IPS-20b (cell line): Measurements from ENCODE around the gene GAMT.

ENCODE experiments used
- H3K27ac ChIP-seq: one replicate; pipeline ENCODE4 v1.5.1; 2013; ENCODE audit warnings: low read length
- H3K27me3 ChIP-seq: 2 replicates; pipeline ENCODE4 v1.6.1; 2013; ENCODE audit warnings: mild to moderate bottlenecking, low read length, inconsistent platforms; ENCODE audit not compliant: insufficient read depth
- H3K36me3 ChIP-seq: 2 replicates; pipeline ENCODE4 v1.6.1; 2013; ENCODE audit warnings: low read depth, mild to moderate bottlenecking, inconsistent platforms, low read length, moderate library complexity; ENCODE audit not compliant: insufficient read depth
- H3K4me1 ChIP-seq: 2 replicates; pipeline ENCODE4 v1.6.1; 2013; ENCODE audit warnings: mild to moderate bottlenecking, control low read depth, inconsistent platforms, low read length, moderate library complexity; ENCODE audit not compliant: insufficient read depth
- H3K4me3 ChIP-seq: 2 replicates; pipeline ENCODE4 v1.5.1; 2013; ENCODE audit warnings: mild to moderate bottlenecking, low read length, inconsistent platforms
- H3K9ac ChIP-seq: 2 replicates; pipeline ENCODE4 v1.6.1; 2013; ENCODE audit warnings: low read depth, mild to moderate bottlenecking, inconsistent platforms, low read length, moderate library complexity
- H3K9me3 ChIP-seq: 2 replicates; pipeline ENCODE4 v1.6.1; 2013; ENCODE audit warnings: mild to moderate bottlenecking, low read depth, low read length, inconsistent platforms; ENCODE audit not compliant: insufficient read depth

Gene GAMT

DNA sequence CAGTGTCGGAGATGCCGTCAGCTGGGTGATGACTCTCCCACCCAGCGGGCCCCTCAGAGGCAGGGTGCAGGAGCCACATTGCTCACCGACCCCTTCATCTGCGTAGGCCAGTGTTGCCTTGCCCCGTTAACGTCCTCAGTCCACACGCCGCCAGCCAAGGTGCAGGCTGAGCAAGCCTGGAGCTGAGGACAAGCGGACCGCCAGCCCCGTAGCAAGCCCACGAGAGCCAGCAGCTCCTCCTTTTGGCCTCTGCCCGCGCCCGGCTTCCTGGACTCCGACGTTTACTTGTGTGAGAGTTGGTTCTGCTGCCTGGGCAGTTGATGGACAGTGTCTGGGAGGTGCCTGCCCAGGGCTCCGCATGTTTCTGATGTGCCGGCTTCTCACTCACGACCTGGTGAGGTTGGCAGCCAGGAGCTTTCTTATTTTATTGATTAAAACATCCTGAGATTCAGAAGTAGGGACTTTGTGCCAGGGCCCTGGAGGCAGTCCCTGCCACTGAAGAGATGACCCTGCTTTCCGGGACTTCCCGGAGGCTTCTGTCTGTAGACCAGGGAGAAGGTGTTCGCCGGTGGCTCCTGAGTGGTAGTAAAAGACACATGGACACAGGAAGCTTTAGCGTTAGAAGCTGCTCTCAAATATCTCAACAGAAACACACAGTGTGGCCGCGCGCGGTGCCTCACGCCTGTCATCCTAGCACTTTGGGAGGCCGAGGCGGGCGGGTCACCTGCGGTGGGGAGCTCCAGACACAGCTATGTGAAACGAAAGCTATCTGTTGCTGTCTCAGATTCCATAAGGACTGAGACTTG is 11.9 kb upstream of the GAMT start:
- Histone ChIP-seq H3K36me3 (peaks cover 52% of the 10 kb centered on the region), H3K9me3 (no peaks in the 10 kb centered on the region), H3K4me1 (peaks cover 18% of the 10 kb centered on the region), H3K27me3 (no peaks in the 10 kb centered on the region), H3K4me3 (no peak overlapping the region), H3K27ac (no peak overlapping the region), H3K9ac (no peak overlapping the region)

DNA sequence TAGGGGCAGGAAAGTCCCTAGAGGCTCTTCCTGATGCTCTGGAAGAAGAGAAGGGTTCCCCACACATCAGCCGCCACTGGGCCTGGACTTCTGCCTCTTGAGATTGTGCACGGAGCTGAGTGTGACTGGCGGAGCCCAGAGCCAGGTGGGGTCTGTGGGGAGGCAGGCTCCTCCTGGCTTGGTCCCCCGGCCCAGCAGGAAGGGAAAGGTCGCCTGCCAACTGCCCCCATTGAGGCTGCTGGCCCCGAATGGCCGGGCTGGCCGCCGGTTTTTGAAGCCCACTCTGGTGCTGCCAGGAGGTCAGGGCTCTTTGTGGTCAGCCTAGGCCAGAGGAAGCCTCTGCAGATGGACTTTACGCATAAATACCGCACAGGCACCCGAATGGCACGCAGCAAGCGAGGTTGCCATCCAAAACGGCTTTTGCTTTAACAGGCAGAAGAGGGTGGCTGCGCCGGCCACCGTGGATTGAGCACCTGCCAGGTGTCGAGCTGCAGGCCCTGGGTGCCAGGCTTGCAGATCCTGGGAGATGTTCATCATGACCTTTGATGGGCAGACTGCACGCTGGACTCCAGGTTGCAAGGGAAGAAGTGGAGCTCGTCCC is 11.1 kb upstream of the GAMT start:
- Histone ChIP-seq H3K9ac (no peak overlapping the region), H3K27ac (no peak overlapping the region), H3K4me1 (peaks cover 18% of the 10 kb centered on the region)

DNA sequence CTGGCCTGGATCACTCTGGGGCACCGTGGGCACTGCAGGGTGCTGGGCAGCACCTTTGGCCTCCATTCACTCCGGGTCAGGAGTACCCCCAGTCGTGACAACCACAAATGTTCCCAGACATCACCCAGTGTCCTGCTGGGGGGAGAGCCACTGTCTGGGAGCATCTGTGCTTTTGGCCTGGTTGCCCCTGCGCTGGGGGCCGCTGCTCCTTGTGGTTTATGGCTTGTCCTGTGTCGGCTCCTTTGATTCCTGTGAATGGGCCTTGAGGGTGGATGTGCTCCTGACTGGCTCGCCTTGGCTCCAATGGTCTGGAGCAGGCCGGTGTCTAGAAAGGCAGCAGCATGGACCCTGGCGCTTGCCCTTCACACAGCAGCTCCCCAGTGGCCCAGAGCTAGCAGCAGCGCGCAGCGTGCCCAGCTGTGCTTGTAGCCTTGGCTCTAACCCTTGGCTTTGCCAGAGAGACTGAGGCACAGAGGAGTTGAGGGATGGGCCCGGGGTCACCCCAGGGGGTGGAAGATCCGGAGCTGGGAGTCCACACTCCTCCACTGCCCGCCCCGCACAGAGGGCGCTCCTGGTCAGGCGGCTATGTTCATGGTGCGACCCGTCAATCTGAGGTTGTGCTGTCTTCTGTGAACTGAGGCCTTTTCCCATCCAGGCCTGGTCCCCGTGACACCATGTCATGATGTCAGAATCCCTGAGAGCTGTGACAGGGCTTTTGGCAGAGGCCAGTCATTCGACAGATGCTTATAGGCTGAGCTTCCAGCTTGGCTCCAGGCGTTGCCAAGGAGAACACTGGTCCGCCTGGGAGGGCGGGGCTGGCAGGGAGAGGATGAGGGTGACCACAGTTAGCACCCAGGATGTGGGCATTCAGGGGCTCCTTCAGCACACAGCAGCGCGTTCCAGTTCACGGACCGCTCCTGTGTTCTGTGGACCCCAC is 10.2 kb upstream of the GAMT start:
- no peak overlapping the region for H3K27ac ChIP-seq
- no peak overlapping the region for H3K4me3 ChIP-seq
- no peaks in the 10 kb centered on the region for H3K27me3 ChIP-seq
- no peaks in the 10 kb centered on the region for H3K9me3 ChIP-seq
- peaks cover 39% of the 10 kb centered on the region for H3K36me3 ChIP-seq
- H3K4me1 ChIP-seq, result peaks cover 18% of the 10 kb centered on the region
- no peak overlapping the region for H3K9ac ChIP-seq

More for the DNA sequence above, 11.1 kb upstream of the GAMT start:
- Histone ChIP-seq H3K36me3 (peaks cover 45% of the 10 kb centered on the region), H3K9me3 (no peaks in the 10 kb centered on the region), H3K4me3 (no peak overlapping the region), H3K27me3 (no peaks in the 10 kb centered on the region)

DNA sequence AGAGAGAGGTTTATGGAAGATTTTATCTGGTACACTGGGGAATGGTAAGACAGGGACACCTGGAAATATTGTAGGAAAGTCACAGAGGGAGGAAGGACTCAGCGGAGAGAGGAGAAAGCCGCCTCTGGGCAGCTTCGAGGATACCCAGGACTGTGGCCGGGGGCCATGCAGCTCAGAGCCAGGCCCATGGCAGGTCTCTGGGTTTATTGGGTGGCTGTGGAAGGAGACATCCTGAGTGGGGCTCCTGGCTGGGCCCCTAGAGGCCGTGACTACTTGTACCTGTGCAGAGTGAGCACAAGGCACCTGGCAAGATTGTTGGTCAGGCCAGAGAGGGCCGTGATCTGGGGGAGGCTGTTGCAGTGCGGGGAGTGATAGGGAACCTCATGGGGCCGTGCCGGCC is 9.4 kb upstream of the GAMT start:
- H3K36me3 ChIP-seq, result peaks cover 35% of the 10 kb centered on the region
- no peaks in the 10 kb centered on the region for H3K27me3 ChIP-seq
- H3K9ac ChIP-seq, result peak overlapping the region; percentile 25
- no peak overlapping the region for H3K27ac ChIP-seq
- no peaks in the 10 kb centered on the region for H3K9me3 ChIP-seq
- H3K4me3 ChIP-seq, result no peak overlapping the region
- peaks cover 12% of the 10 kb centered on the region for H3K4me1 ChIP-seq

DNA sequence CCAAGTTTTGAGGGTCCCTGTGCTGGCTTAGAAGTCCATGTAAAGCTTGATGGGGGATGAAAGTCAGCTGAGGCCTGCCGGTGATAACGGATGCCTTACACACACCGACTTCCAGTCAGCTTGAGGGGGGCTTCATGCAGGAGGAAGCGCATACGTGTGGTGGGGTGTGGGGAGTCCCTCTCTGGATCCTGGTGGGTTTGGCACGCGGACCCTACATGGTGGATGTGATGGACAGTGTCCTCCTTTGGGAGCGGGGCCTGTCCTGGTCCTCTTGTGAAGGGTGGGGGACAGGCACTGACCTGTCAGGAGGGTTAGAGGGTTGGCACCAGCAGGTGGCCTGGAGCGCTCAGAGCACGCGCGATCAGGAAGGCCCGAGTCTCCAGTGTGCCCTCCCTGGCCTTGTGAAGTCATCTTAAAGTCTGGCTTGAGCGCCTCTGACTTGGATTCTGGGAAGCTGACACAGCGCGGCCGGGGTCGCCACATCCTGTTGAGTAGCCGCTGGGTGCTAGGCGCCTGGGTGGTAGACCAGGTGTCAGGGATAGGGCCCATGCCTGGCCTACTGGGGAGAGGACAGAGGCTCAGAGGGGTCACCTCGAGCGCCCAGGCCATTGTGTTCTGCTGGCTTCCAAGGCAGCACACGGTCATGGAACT is 8.9 kb upstream of the GAMT start:
- Histone ChIP-seq H3K9me3 (no peaks in the 10 kb centered on the region), H3K4me3 (peak overlapping the region; percentile 13; the same call in 1 of the 2 replicates), H3K36me3 (peaks cover 35% of the 10 kb centered on the region), H3K27ac (no peak overlapping the region), H3K27me3 (no peaks in the 10 kb centered on the region), H3K4me1 (peaks cover 8% of the 10 kb centered on the region), H3K9ac (peak overlapping the region; percentile 25)

DNA sequence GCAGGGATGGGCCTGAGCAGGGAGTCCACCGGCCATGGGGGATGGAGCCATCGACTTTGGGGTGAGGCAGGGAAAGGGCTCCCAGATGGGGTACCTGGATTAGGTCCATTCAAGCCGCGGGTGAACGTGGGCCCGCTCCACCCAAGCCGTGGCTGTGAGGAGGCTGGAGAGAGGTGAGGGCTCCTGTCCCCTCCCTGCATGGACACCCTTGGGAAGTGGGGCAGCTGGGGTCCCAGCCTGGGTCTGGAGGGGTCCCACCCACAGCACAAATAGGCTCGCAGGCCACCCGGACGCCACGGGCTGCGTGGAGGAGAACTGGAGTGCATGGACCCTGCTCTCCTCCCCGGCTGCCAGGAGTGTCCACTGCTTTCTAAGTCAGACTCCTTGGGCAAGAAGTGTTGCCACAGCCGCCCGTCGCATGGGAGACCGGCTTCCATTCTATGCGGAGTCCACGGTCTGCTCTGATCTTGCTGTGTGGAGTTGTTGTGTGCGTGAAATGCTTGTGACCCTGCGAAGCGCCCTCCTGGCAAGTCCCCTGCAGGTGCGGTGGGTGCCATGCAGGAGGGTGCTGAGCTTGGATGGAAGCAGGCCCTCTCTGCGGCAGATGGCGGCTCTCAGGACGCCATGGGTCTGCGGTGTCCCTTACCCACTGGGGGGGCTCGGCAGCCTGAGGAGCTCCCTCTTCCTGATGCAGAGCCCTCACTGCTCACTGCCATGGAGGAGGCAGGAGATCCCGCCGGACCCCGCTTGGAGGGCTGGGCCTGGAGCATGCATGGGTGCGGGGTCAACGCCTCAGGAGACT is 8.1 kb upstream of the GAMT start:
- Histone ChIP-seq H3K36me3 (peaks cover 35% of the 10 kb centered on the region), H3K27ac (no peak overlapping the region), H3K27me3 (no peaks in the 10 kb centered on the region), H3K4me1 (peaks cover 8% of the 10 kb centered on the region), H3K4me3 (peak overlapping the region; percentile 91), H3K9ac (peak overlapping the region; percentile 91), H3K9me3 (no peaks in the 10 kb centered on the region)

DNA sequence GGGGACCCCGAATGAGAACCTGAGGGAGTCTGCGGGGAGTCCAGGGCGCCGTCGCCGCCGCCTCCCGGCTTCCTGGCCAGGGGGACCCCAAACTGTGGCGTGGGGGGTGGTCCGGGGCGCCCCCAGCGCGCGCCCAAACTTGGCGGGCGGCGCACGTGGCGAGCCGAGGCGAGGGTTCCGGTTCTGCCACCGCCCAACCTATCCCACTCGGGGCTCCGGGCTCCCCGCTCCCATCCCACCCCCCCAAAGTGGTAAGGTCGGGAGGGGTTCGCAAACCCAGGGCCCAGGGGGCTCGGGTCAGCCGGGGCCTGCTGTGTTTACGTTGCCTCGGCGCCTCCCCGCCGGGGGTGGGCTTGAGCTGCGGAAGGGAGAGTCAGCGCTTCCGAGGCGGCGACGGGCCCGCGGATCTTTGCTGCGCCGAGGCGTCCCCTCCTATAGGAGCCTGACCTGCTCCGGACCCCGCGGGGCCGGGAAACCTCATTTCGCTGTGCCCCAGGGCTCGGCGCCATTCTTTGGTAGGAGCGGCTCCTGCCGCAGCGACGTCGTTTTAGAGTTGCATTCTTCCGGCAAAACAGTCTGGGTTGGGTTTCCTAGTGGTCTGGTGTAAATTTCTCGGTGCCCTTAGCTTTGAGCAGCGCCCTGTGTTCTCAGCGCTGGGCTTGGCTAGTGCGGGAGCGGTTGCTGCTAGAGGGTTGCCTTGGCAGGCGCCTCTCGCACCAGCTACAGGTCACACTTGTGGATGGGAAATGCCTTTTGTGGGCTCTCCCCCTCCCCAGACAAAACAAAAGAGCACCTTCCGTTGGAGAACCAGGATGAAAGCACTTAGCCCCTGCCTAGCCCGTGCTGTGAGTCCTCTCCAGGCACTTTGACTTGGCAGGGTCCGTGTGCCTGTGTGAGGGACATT is 7.2 kb upstream of the GAMT start:
- Histone ChIP-seq H3K4me1 (peaks cover 8% of the 10 kb centered on the region), H3K36me3 (peaks cover 33% of the 10 kb centered on the region), H3K4me3 (peak overlapping the region; percentile 91), H3K9me3 (no peaks in the 10 kb centered on the region), H3K9ac (peak overlapping the region; percentile 91), H3K27ac (peak overlapping the region; percentile 0), H3K27me3 (no peaks in the 10 kb centered on the region)

DNA sequence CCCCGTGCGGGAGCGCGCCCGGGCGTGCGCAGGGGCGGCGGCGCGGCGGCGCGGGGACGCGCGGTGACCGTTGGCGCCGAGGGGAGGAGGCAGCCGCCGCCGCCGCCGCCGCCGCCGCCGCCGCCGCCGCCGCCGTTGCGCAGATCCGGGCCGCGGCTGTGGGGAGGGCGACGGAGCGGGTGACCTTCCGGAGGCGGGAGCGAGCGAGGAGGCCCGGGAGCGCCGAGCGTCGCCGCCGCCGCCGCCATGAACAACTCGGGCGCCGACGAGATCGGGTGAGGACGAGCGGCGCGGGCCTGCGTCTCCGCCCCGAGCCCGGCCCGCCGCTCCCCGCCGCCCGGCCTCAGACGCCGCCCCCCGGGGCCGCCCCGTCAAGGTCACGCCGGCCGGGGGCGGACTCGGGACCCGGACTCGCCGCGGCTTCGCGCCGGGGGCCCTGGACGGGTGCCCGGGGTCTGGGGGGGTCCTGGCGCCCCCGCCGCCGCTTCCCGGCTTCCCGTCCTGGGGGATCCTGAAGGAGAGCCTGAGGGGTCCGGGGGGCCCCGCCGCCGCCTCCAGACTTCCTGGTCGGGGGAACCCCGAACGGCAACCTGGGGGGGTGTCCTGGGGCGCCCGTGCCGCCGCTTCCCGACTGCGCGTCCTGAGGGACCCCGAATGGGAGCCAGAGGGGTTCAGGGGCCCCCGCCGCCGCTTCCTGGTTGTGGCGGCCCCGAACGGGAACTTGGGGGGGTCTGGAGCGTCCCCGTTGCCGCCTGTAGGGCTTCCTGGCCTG is 6.4 kb upstream of the GAMT start, which contains the start of gene DAZAP1:
TSS of gene DAZAP1 (plus strand) at position 59 of the 772 bp plus-strand sequence. CDS start at position 247, 188 bp downstream.
- H3K36me3 ChIP-seq, result peaks cover 24% of the 10 kb centered on the region
- H3K27me3 ChIP-seq, result no peaks in the 10 kb centered on the region
- peak within 1 kb of the TSS; percentile 91 for H3K9ac ChIP-seq
- peak within 1 kb of the TSS; percentile 0 for H3K27ac ChIP-seq
- peak within 1 kb of the TSS; percentile 91 for H3K4me3 ChIP-seq
- H3K4me1 ChIP-seq, result peaks cover 8% of the 10 kb centered on the region
- no peaks in the 10 kb centered on the region for H3K9me3 ChIP-seq

DNA sequence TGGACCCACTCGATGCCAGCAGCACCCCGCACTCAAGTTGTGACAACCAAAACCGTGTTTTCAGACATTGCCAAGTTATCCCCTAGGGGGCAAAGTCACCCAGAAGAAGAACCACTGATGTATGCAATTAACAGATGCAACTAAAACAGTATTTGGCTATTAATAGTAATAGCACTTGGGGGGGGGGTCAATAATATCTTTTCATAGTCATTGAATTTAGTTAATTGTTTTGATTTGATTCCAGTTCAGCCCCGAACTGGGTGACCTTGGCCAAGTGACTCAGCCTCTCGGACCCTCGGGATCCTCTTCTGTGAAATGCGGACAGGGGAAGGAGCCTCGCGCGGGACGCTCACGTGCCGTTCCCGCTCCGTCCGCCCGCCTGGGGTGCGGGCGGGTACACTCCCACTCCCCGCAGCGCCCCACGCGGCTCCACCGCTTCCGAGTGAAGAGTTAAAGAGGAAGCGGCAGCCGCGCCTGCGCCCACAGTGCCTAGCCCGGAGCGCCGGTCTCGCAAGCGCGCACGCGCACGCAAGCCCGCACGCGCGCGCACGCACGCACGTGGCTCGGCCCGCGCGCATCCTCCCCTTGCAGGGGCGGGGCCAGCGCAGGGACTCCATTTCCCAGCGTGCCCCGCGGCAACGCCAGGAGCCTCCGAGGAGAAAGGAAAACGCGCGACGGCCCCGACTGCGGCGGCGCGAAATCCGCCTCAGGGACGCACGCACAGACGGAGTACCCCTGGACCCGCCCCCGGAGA is 5.6 kb upstream of the GAMT start:
- Histone ChIP-seq H3K27me3 (peaks cover 2% of the 10 kb centered on the region; the same call in 1 of the 2 replicates), H3K9ac (peak overlapping the region; percentile 68; the same call in 1 of the 2 replicates), H3K36me3 (peaks cover 17% of the 10 kb centered on the region), H3K9me3 (no peaks in the 10 kb centered on the region), H3K27ac (no peak overlapping the region), H3K4me1 (peaks cover 8% of the 10 kb centered on the region), H3K4me3 (peak overlapping the region; percentile 86)
